Frontal cortex (tissue), 4 donors: ENCODE results near the gene ASTN1. TPM values are rescaled to one million over a fixed set of nuclear protein-coding genes. Genes with fewer than 3 reads are reported as not detected.
A peak's percentile ranks its signal among the peaks of the same experiment; 100 is the strongest.

Experiments
- DNase-seq, 2 donors: peaks; one replicate each; pipeline ENCODE4 v3.0.0; 2012; ENCODE audit warnings: low spot score in 2 of 2
- FAIRE-seq: peaks from 2 replicates; lab custom pipeline; 2012; peaks lifted over from hg19 to GRCh38; lab: Jason Lieb, UNC
- small RNA-seq: library from RNA; depleted of rRNA; stranded (forward); fragments of <200 nt; gene quantifications from one replicate; pipeline ENCODE3, GENCODE V24; 2014
- total RNA-seq: library from RNA; depleted of rRNA; stranded (reverse); fragments of >200 nt; gene quantifications from one replicate; pipeline ENCODE4 v1.2.3, GENCODE V29; 2014
- donor health status: control.
- donor health status: control.
- donor health status: control.

ASTN1 gene
- total RNA-seq, 1 donor from 2014 or later, result 59.1 TPM

DNA sequence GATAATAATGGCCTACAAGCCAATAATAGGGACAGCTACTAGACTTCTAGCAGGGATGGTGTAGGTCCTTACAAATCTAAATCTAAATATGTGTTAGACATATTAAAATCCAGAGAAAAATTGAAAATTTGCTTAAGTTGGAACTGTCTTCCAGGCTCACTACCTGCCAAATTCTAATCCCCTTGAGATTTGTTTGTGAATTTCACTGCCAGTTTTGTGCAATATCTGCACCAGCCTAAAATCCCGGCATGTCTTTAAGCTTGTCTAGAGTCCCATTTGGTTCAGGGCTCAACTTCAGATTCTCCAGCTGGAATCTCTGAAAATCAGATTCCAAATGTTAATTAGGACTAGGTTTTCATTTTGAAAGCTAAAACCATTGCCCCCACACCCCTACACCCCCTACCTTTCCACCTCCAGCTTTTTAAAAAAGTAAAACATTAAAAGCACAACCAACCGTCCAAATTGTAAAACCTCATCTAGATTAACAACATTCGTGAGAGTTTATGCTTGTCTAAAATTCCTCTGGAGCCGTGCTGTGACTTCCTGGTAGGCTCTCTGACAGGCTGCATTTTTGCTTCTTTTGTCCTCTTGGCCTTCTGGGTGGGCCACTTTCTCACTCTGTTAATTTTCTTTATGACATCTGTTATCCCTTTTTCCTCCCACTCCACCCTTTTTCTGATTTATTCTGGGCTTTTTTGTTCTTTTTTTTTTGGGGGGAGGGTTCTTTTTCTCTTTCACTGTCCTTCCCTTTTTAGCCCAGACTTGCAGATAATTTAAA lies 352.8 kb downstream of the ASTN1 start:
- no peak for DNase-seq
- no peak for FAIRE-seq

DNA sequence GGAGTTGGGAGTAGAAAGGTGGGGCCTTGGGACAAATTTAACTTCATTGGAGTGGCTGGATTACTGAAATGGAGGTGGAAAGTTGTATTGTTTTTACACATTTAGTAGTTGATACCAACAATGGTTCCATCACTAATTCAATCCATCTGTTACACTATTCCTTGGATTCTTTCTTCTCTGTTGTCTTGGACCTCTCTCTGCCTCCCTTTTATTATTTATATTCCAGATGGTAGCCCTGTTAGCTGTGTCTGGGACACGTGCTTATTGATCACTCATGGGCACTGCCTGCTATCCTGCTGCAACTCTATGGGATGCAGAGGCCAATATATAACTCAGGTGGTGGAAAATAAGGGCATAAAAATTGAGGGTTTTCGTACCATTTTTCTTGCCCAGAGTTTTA lies 355.2 kb downstream of the ASTN1 start:
- DNase-seq (no peak), FAIRE-seq (no peak)

Small RNA genes lying within 50 kb of the gene (small RNA-seq; reads per million reads assigned to genes)
- gene MIR488, result 70.0 reads per million, percentile 98 among the genes with 10 or more reads in this experiment

Other genes starting within 250 kb of the ASTN1 start
- gene BRINP2, start 6.2 kb upstream of the ASTN1 start, total RNA-seq, result 17.1 TPM